Measurements from ENCODE around the gene QRFP.

QRFP gene

GRCh38 chr9:130931508-130932254, 35.1 kb upstream of the QRFP start:
- Histone ChIP-seq H4K20me1 (ENCODE audit: insufficient read depth, low read length) (no peaks in the 10 kb centered on the region), H3K36me3 (ENCODE audit: insufficient read depth, low read length) (no peaks in the 10 kb centered on the region), H3K4me2 (ENCODE audit: insufficient read depth, low read length) (no peak overlapping the region), H3K4me3 (ENCODE audit: low read depth in 1 of 2, low read length in 2 of 2) (no peak overlapping the region), H3K27me3 (ENCODE audit: insufficient read depth, low read length, poor library complexity) (peaks cover 2% of the 10 kb centered on the region), H3K4me1 (ENCODE audit: insufficient read depth, low read length) (no peaks in the 10 kb centered on the region), H3K9ac (ENCODE audit: low read depth, low read length) (no peak overlapping the region), H3K79me2 (ENCODE audit: insufficient read depth, low read length) (no peaks in the 10 kb centered on the region), H3K9me3 (ENCODE audit: insufficient read depth, low read length, severe bottlenecking) (no peaks in the 10 kb centered on the region), H3K27ac (ENCODE audit: low read length) (no peak overlapping the region), H2AFZ (ENCODE audit: low read depth, low read length) (no peak overlapping the region)
- ATAC-seq (ENCODE audit: insufficient read depth, low read depth) (no peak), DNase-seq (no peak)
- TF ChIP-seq CTCF (IDR thresholded peaks at IDR 0.05; ENCODE audit: borderline replicate concordance, extremely low read depth, low read length, poor library complexity, severe bottlenecking): no peak

- H3K27me3 ChIP-seq (ENCODE audit: insufficient read depth, low read length, poor library complexity): peaks cover 2% of the 10 kb centered on the region
- no peak overlapping the region for H3K9ac ChIP-seq (ENCODE audit: low read depth, low read length)
- no peak for ATAC-seq (ENCODE audit: insufficient read depth, low read depth)
- no peaks in the 10 kb centered on the region for H3K4me1 ChIP-seq (ENCODE audit: insufficient read depth, low read length)
- no peak overlapping the region for H3K27ac ChIP-seq (ENCODE audit: low read length)
- DNase-seq: no peak
- H3K4me2 ChIP-seq (ENCODE audit: insufficient read depth, low read length): no peak overlapping the region
- H3K79me2 ChIP-seq (ENCODE audit: insufficient read depth, low read length): no peaks in the 10 kb centered on the region
- no peaks in the 10 kb centered on the region for H3K36me3 ChIP-seq (ENCODE audit: insufficient read depth, low read length)
- TF ChIP-seq CTCF (IDR thresholded peaks at IDR 0.05; ENCODE audit: borderline replicate concordance, extremely low read depth, low read length, poor library complexity, severe bottlenecking): no peak
- no peak for TF ChIP-seq EZH2 (IDR thresholded peaks at IDR 0.05; ENCODE audit: borderline replicate concordance, low read depth, low read length, severe bottlenecking)
- H3K9me3 ChIP-seq (ENCODE audit: insufficient read depth, low read length, severe bottlenecking): no peaks in the 10 kb centered on the region
- H2AFZ ChIP-seq (ENCODE audit: low read depth, low read length): no peak overlapping the region
- no peaks in the 10 kb centered on the region for H4K20me1 ChIP-seq (ENCODE audit: insufficient read depth, low read length)
- H3K4me3 ChIP-seq (ENCODE audit: low read depth in 1 of 2, low read length in 2 of 2): no peak overlapping the region
Observed at GRCh38 chr9:130930804-130931349, 34.3 kb upstream of the QRFP start.

GRCh38 chr9:130930132-130930803, 33.7 kb upstream of the QRFP start:
- H3K4me1 ChIP-seq (ENCODE audit: insufficient read depth, low read length): no peaks in the 10 kb centered on the region
- ATAC-seq (ENCODE audit: insufficient read depth, low read depth): no peak

More at GRCh38 chr9:130930132-130930803, 33.7 kb upstream of the QRFP start:
- H3K9me3 ChIP-seq (ENCODE audit: insufficient read depth, low read length, severe bottlenecking): no peaks in the 10 kb centered on the region
- H3K27ac ChIP-seq (ENCODE audit: low read length): no peak overlapping the region
- H2AFZ ChIP-seq (ENCODE audit: low read depth, low read length): no peak overlapping the region
- no peak overlapping the region for H3K9ac ChIP-seq (ENCODE audit: low read depth, low read length)
- no peaks in the 10 kb centered on the region for H3K36me3 ChIP-seq (ENCODE audit: insufficient read depth, low read length)
- peaks cover 2% of the 10 kb centered on the region for H3K27me3 ChIP-seq (ENCODE audit: insufficient read depth, low read length, poor library complexity)
- no peak overlapping the region for H3K4me2 ChIP-seq (ENCODE audit: insufficient read depth, low read length)
- no peak for DNase-seq
- TF ChIP-seq CTCF (IDR thresholded peaks at IDR 0.05; ENCODE audit: borderline replicate concordance, extremely low read depth, low read length, poor library complexity, severe bottlenecking) (no peak), EZH2 (IDR thresholded peaks at IDR 0.05; ENCODE audit: borderline replicate concordance, low read depth, low read length, severe bottlenecking) (no peak)
- no peaks in the 10 kb centered on the region for H4K20me1 ChIP-seq (ENCODE audit: insufficient read depth, low read length)
- no peaks in the 10 kb centered on the region for H3K79me2 ChIP-seq (ENCODE audit: insufficient read depth, low read length)
- H3K4me3 ChIP-seq (ENCODE audit: low read depth in 1 of 2, low read length in 2 of 2): no peak overlapping the region

Data from DND-41 (cell line).